ENCODE measurements around the gene HSD17B14.
"Not testable (repeated sequence)": the region's sequence is repeated elsewhere in the genome, so short reads cannot be mapped to it uniquely, and the experiment has no call there.

HSD17B14 gene

GRCh38 chr19:48852292-48852691 lies 16.0 kb upstream of the HSD17B14 start:
- in situ Hi-C loops (cut with MboI; ENCODE audit: low pct_unique_long_range_greater_than_20kb, low sequenced_read_pairs, unreplicated experiment) = loop anchor here (25.0 kb wide), 1 partner anchor 110 kb away; the partner anchor contains the start of genes BAX and FTL
- TF ChIP-seq CTCF (IDR thresholded peaks at IDR 0.05; ENCODE audit: extremely low read depth, insufficient read depth, missing control alignments) = no peak
- no peak for DNase-seq (ENCODE audit: low spot score)

- DNase-seq (ENCODE audit: low spot score); in situ Hi-C loops (cut with MboI; ENCODE audit: low pct_unique_long_range_greater_than_20kb, low sequenced_read_pairs, unreplicated experiment): not testable (repeated sequence)
Measured at GRCh38 chr19:48846659-48847058, 10.4 kb upstream of the HSD17B14 start.

- no peak for TF ChIP-seq CTCF (IDR thresholded peaks at IDR 0.05; ENCODE audit: extremely low read depth, insufficient read depth, missing control alignments)
- in situ Hi-C loops (cut with MboI; ENCODE audit: low pct_unique_long_range_greater_than_20kb, low sequenced_read_pairs, unreplicated experiment) = no loop called here
- no peak for DNase-seq (ENCODE audit: low spot score)
Measured at GRCh38 chr19:48845384-48845783, 9.1 kb upstream of the HSD17B14 start.

GRCh38 chr19:48844472-48844871 lies 8.2 kb upstream of the HSD17B14 start:
- in situ Hi-C loops (cut with MboI; ENCODE audit: low pct_unique_long_range_greater_than_20kb, low sequenced_read_pairs, unreplicated experiment) = no loop called here
- DNase-seq (ENCODE audit: low spot score) = no peak
- TF ChIP-seq CTCF (IDR thresholded peaks at IDR 0.05; ENCODE audit: extremely low read depth, insufficient read depth, missing control alignments) = no peak

GRCh38 chr19:48842789-48843162 lies 6.5 kb upstream of the HSD17B14 start:
- in situ Hi-C loops (cut with MboI; ENCODE audit: low pct_unique_long_range_greater_than_20kb, low sequenced_read_pairs, unreplicated experiment) = no loop called here
- peak; percentile 66 for DNase-seq (ENCODE audit: low spot score)
- TF ChIP-seq CTCF (IDR thresholded peaks at IDR 0.05; ENCODE audit: extremely low read depth, insufficient read depth, missing control alignments) = peak; percentile 74

GRCh38 chr19:48841571-48841970 lies 5.3 kb upstream of the HSD17B14 start:
- in situ Hi-C loops (cut with MboI; ENCODE audit: low pct_unique_long_range_greater_than_20kb, low sequenced_read_pairs, unreplicated experiment) = no loop called here
- no peak for TF ChIP-seq CTCF (IDR thresholded peaks at IDR 0.05; ENCODE audit: extremely low read depth, insufficient read depth, missing control alignments)
- DNase-seq (ENCODE audit: low spot score) = no peak

- DNase-seq (ENCODE audit: low spot score) = no peak
- in situ Hi-C loops (cut with MboI; ENCODE audit: low pct_unique_long_range_greater_than_20kb, low sequenced_read_pairs, unreplicated experiment) = no loop called here
- TF ChIP-seq CTCF (IDR thresholded peaks at IDR 0.05; ENCODE audit: extremely low read depth, insufficient read depth, missing control alignments) = no peak
Measured at GRCh38 chr19:48841047-48841446, 4.8 kb upstream of the HSD17B14 start.
